Smooth muscle cell (in vitro differentiated cells): ENCODE results near the gene MRPL36. TPM values are rescaled to one million over a fixed set of nuclear protein-coding genes. Genes with fewer than 3 reads are reported as not detected.
"Not testable (repeated sequence)": the region's sequence is repeated elsewhere in the genome, so short reads cannot be mapped to it uniquely, and the experiment has no call there.

Source experiments
- DNase-seq: peaks from one replicate; lab custom pipeline; 2025; ENCODE audit not compliant: unreplicated experiment; lab: John Stamatoyannopoulos, UW
- H2AFZ ChIP-seq: fragments of 200-600 bp; sonication (generic); 2 replicates; pipeline ENCODE4 v1.6.0; 2016; ENCODE audit warnings: antibody characterized with exemption, low read depth, mild to moderate bottlenecking
- H3F3A ChIP-seq: fragments of 200-600 bp; sonication (generic); 2 replicates; pipeline ENCODE4 v1.6.0; 2017; ENCODE audit warnings: antibody characterized with exemption, low read depth
- H3K27ac ChIP-seq: fragments of 200-600 bp; sonication (generic); 2 replicates; pipeline ENCODE4 v1.5.1; 2016; ENCODE audit warnings: low read depth, mild to moderate bottlenecking
- H3K27me3 ChIP-seq: fragments of 200-600 bp; sonication (generic); 2 replicates; pipeline ENCODE4 v1.6.1; 2016; ENCODE audit warnings: low read depth, mild to moderate bottlenecking
- H3K36me3 ChIP-seq: fragments of 200-600 bp; sonication (generic); 2 replicates; pipeline ENCODE4 v1.5.1; 2016; ENCODE audit warnings: low read depth
- H3K4me1 ChIP-seq: fragments of 200-600 bp; sonication (generic); 2 replicates; pipeline ENCODE4 v1.5.1; 2016; ENCODE audit warnings: low read depth
- H3K4me2 ChIP-seq: fragments of 200-600 bp; sonication (generic); 2 replicates; pipeline ENCODE4 v1.6.0; 2016; ENCODE audit warnings: mild to moderate bottlenecking
- H3K4me3 ChIP-seq: fragments of 200-600 bp; sonication (generic); 2 replicates; pipeline ENCODE4 v1.5.1; 2016; ENCODE audit warnings: mild to moderate bottlenecking
- H3K79me2 ChIP-seq: fragments of 200-600 bp; sonication (generic); 2 replicates; pipeline ENCODE4 v1.6.0; 2016; ENCODE audit warnings: low read depth, mild to moderate bottlenecking
- H3K9ac ChIP-seq: fragments of 200-600 bp; sonication (generic); 2 replicates; pipeline ENCODE4 v1.6.0; 2016; ENCODE audit warnings: low read depth
- H3K9me3 ChIP-seq: fragments of 200-600 bp; sonication (generic); replicated peaks from 2 replicates; pipeline ENCODE4 v1.5.1; 2016; ENCODE audit warnings: low read depth
- H4K20me1 ChIP-seq: fragments of 200-600 bp; sonication (generic); 2 replicates; pipeline ENCODE4 v1.6.0; 2016; ENCODE audit warnings: low read depth
- CTCF ChIP-seq: fragments of 200-600 bp; sonication (generic); IDR thresholded peaks from 2 replicates; pipeline ENCODE4 v1.5.1; 2017; ENCODE audit warnings: borderline replicate concordance, mild to moderate bottlenecking, antibody characterized with exemption; ENCODE audit not compliant: insufficient read depth, poor library complexity, severe bottlenecking
- WGBS: methylation state at CpG from one replicate; pipeline ENCODE4 v1.1.7; 2016; ENCODE audit warnings: low lambda C conversion rate; 5-methylcytosine and 5-hydroxymethylcytosine counted together
- polyA plus RNA-seq: library from polyadenylated mRNA; unstranded; fragments of >200 nt; fragmentation: Nextera tagmentation; extraction: Ambion mirVana; gene quantifications from 2 replicates; pipeline ENCODE4 v1.2.1, GENCODE V29; 2016
- total RNA-seq: library from RNA; depleted of rRNA; stranded (reverse); fragments of >200 nt; gene quantifications from 2 replicates; pipeline ENCODE4 v1.2.3, GENCODE V29; 2014

MRPL36 gene
- total and polyA plus RNA-seq, 2 experiments from 2014 or later, result 42.9 to 110 TPM

DNA sequence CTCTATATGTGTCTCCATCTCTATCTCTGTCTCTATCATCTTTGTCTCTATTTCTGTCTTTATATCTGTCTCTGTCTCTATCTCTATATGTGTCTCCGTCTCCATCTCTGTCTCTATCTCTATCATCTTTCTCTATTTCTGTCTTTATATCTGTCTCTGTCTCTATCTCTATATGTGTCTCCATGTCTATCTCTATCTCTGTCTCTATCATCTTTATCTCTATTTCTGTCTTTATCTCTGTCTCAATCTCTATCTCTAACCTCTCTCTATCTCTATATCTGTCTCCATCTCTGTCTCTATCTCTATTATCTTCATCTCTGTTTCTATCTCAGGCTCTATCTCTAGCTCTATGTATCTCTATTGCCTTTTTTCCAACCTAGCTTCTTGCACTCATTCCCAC, 46.1 kb upstream of the MRPL36 start:
- H3K9me3 ChIP-seq, result no peaks in the 10 kb centered on the region

DNA sequence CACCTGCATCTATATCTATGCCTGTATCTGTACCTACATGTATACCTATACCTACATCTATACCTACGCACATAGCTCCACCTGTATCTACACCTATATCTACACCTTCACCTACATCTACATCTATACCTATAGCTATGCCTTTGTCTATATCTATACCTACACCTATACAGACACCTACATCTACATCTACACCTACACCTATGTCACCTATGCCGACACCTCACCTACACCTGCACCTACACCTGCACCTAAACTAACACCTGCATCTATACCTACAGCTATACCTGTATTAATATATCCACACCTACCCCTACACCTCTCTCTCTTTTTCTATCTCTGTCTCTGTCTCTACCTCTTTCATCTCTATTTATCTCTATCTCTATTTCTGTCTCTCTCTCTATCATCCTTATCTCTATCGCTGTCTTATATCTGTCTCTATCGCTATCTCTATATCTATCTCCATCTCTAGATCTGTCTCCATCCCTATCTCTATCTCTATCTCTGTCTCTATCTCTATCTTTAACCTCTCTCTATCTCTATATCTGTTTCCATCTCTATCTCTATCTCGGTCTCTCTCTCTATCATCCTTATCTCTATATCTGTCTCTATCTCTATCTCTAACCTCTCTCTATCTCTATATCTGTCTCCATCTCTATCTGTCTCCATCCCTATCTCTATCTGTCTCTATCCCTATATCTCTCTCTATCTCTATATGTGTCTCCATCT, 45.2 kb upstream of the MRPL36 start:
- TF ChIP-seq CTCF, result no peak
- Histone ChIP-seq H4K20me1 (no peaks in the 10 kb centered on the region), H3K9me3 (no peaks in the 10 kb centered on the region), H3K27me3 (peaks cover 28% of the 10 kb centered on the region), H3K4me3 (no peak overlapping the region), H3F3A (no peaks in the 10 kb centered on the region), H2AFZ (no peak overlapping the region), H3K4me1 (peaks cover 6% of the 10 kb centered on the region), H3K9ac (no peak overlapping the region), H3K27ac (no peak overlapping the region), H3K36me3 (no peaks in the 10 kb centered on the region), H3K79me2 (no peaks in the 10 kb centered on the region), H3K4me2 (no peak overlapping the region)
- WGBS, result 98% methylated on average over 5 of the region's 5 CpGs
- no peak for DNase-seq

More for the DNA sequence above, 46.1 kb upstream of the MRPL36 start:
- no peaks in the 10 kb centered on the region for H4K20me1 ChIP-seq
- H3K27me3 ChIP-seq, result peaks cover 35% of the 10 kb centered on the region
- no peak for DNase-seq
- peaks cover 7% of the 10 kb centered on the region for H3K4me1 ChIP-seq
- no peak overlapping the region for H2AFZ ChIP-seq
- TF ChIP-seq CTCF, result no peak
- no peaks in the 10 kb centered on the region for H3K36me3 ChIP-seq
- no peak overlapping the region for H3K9ac ChIP-seq
- 100% methylated on average over 1 of the region's 1 CpG for WGBS
- no peak overlapping the region for H3K27ac ChIP-seq
- H3K4me2 ChIP-seq, result no peak overlapping the region
- H3K4me3 ChIP-seq, result no peak overlapping the region
- no peaks in the 10 kb centered on the region for H3F3A ChIP-seq
- no peaks in the 10 kb centered on the region for H3K79me2 ChIP-seq

- H3K4me3 ChIP-seq, H3K27ac ChIP-seq, H3K9me3 ChIP-seq, H3K79me2 ChIP-seq, H4K20me1 ChIP-seq, H3K36me3 ChIP-seq, H3K4me2 ChIP-seq, H3K9ac ChIP-seq, H2AFZ ChIP-seq, H3F3A ChIP-seq, DNase-seq, H3K4me1 ChIP-seq: not testable (repeated sequence)
- peaks cover 18% of the 10 kb centered on the region for H3K27me3 ChIP-seq
- 89% methylated on average over 10 of the region's 10 CpGs for WGBS
Measured at GRCh38 chr5:1843761-1844160, 44.1 kb upstream of the MRPL36 start.

GRCh38 chr5:1842004-1842819, 42.6 kb upstream of the MRPL36 start:
- Histone ChIP-seq H3K36me3 (no peaks in the 10 kb centered on the region), H4K20me1 (no peaks in the 10 kb centered on the region), H2AFZ (no peak overlapping the region), H3K4me3 (no peak overlapping the region), H3K4me2 (no peak overlapping the region), H3K4me1 (peaks cover 6% of the 10 kb centered on the region), H3K27me3 (peaks cover 9% of the 10 kb centered on the region), H3K9me3 (no peaks in the 10 kb centered on the region), H3K79me2 (no peaks in the 10 kb centered on the region), H3K9ac (no peak overlapping the region), H3F3A (no peaks in the 10 kb centered on the region), H3K27ac (no peak overlapping the region)
- 88% methylated on average over 17 of the region's 17 CpGs for WGBS
- no peak for DNase-seq
- no peak for TF ChIP-seq CTCF
